ENCODE results near the gene SMIM11.

Gene SMIM11

DNA sequence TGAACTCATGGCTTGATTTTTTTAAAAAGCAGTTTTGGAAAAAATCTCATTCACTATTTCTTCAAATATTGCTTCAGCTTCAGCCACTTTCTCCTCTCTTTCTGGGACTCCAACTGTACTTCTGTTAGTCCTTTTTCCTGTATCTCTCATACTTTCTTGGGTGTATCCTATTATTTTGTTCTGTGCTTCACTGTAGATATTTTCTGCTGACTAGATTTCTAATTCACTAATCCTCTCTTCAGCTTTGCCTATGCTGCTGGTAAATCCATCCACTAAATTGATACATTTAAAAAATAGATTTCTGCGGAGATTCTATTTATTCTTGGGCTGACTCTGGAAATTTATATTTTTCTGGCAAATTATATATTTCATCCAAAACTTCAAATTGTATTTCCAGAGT is 16.4 kb upstream of the SMIM11 start:
- TF ChIP-seq, protein P1, sequence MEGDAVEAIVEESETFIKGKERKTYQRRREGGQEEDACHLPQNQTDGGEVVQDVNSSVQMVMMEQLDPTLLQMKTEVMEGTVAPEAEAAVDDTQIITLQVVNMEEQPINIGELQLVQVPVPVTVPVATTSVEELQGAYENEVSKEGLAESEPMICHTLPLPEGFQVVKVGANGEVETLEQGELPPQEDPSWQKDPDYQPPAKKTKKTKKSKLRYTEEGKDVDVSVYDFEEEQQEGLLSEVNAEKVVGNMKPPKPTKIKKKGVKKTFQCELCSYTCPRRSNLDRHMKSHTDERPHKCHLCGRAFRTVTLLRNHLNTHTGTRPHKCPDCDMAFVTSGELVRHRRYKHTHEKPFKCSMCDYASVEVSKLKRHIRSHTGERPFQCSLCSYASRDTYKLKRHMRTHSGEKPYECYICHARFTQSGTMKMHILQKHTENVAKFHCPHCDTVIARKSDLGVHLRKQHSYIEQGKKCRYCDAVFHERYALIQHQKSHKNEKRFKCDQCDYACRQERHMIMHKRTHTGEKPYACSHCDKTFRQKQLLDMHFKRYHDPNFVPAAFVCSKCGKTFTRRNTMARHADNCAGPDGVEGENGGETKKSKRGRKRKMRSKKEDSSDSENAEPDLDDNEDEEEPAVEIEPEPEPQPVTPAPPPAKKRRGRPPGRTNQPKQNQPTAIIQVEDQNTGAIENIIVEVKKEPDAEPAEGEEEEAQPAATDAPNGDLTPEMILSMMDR (IDR thresholded peaks at IDR 0.05) = no peak
- Histone ChIP-seq H3K9ac (no peak overlapping the region), H3K4me1 (no peaks in the 10 kb centered on the region), H3K9me3 (ENCODE audit: control insufficient read depth, low read length) (no peaks in the 10 kb centered on the region), H2AFZ (no peak overlapping the region), H3K4me2 (ENCODE audit: low read length) (no peak overlapping the region), H3K79me2 (no peaks in the 10 kb centered on the region), H3K27ac (no peak overlapping the region), H3K4me3 (ENCODE audit: low read depth, low read length) (no peak overlapping the region), H3K36me3 (ENCODE audit: control insufficient read depth, insufficient read depth, low read length) (no peaks in the 10 kb centered on the region), H3K27me3 (ENCODE audit: control insufficient read depth, insufficient read depth, low read length) (no peaks in the 10 kb centered on the region)

DNA sequence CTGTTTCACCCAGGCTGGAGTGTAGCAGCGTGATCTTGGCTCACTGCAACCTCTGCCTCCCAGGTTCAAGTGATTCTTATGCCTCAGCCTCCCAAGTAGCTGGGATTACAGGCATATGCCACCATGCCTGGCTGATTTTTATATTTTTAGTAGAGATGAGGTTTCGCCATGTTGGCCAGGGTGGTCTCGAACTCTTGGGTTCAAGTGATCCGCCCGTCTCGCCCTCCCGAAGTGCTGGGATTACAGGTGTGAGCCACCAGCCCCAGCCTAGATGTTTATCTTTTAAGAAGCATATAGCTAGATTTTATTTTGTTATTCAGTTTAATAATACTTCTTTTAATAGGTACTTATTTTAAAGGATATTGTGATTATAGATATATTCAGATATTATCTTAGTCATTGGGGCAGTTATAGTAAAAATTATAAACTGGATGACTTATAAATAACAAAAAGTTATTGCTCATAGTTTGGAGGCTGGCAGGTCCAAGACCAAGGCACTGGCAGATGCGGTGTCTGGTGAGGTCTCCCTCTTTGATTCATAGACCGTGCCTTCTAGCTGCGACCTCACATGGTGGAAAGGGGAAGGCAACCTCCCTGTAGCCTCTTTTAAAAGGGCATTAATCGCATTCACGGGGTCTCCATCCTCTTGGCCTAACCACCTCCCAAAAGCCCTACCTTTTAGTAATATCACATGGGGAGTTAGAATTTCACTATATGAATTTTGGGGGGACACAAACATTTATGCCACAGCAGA is 14.6 kb upstream of the SMIM11 start:
- Histone ChIP-seq H3K4me2 (ENCODE audit: low read length) (no peak overlapping the region), H2AFZ (no peak overlapping the region), H3K27ac (no peak overlapping the region), H3K9me3 (ENCODE audit: control insufficient read depth, low read length) (no peaks in the 10 kb centered on the region), H3K36me3 (ENCODE audit: control insufficient read depth, insufficient read depth, low read length) (no peaks in the 10 kb centered on the region), H3K4me3 (ENCODE audit: low read depth, low read length) (no peak overlapping the region), H3K9ac (no peak overlapping the region), H3K27me3 (ENCODE audit: control insufficient read depth, insufficient read depth, low read length) (no peaks in the 10 kb centered on the region), H3K79me2 (no peaks in the 10 kb centered on the region), H3K4me1 (no peaks in the 10 kb centered on the region)
- TF ChIP-seq, protein P1 (IDR thresholded peaks at IDR 0.05) = no peak

DNA sequence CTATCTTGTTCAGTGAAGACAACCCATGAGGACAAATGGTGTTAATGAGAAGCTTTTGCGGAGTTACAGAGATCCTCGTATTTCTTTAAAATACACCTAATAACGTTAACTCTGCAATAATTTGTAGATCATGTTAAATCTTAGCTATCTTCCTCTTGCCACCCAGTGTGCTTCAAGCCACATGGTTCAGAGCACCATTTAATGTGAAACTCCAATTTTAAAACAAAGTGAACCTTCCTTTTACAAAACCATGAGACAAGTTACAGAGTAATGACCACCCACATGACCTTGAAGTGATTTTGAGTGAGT is 13.2 kb upstream of the SMIM11 start:
- Histone ChIP-seq H3K9me3 (ENCODE audit: control insufficient read depth, low read length) (no peaks in the 10 kb centered on the region), H2AFZ (peak overlapping the region; percentile 66), H3K9ac (no peak overlapping the region), H3K79me2 (no peaks in the 10 kb centered on the region), H3K36me3 (ENCODE audit: control insufficient read depth, insufficient read depth, low read length) (no peaks in the 10 kb centered on the region), H3K4me1 (no peaks in the 10 kb centered on the region), H3K4me3 (ENCODE audit: low read depth, low read length) (no peak overlapping the region), H3K4me2 (ENCODE audit: low read length) (no peak overlapping the region), H3K27me3 (ENCODE audit: control insufficient read depth, insufficient read depth, low read length) (no peaks in the 10 kb centered on the region), H3K27ac (no peak overlapping the region)
- TF ChIP-seq, protein P1 (IDR thresholded peaks at IDR 0.05) = no peak

- H3K9ac ChIP-seq = no peak overlapping the region
- no peaks in the 10 kb centered on the region for H3K4me1 ChIP-seq
- H3K9me3 ChIP-seq (ENCODE audit: control insufficient read depth, low read length) = no peaks in the 10 kb centered on the region
- no peaks in the 10 kb centered on the region for H3K79me2 ChIP-seq
- TF ChIP-seq, protein P1 (IDR thresholded peaks at IDR 0.05) = no peak
- no peaks in the 10 kb centered on the region for H3K27me3 ChIP-seq (ENCODE audit: control insufficient read depth, insufficient read depth, low read length)
- no peak overlapping the region for H3K4me3 ChIP-seq (ENCODE audit: low read depth, low read length)
- no peak overlapping the region for H3K4me2 ChIP-seq (ENCODE audit: low read length)
- no peak overlapping the region for H2AFZ ChIP-seq
- no peak overlapping the region for H3K27ac ChIP-seq
- H3K36me3 ChIP-seq (ENCODE audit: control insufficient read depth, insufficient read depth, low read length) = no peaks in the 10 kb centered on the region
These were observed 12.6 kb upstream of the SMIM11 start for GRCh38 chr21:34362670-34363069.

- no peaks in the 10 kb centered on the region for H3K9me3 ChIP-seq (ENCODE audit: control insufficient read depth, low read length)
- H3K36me3 ChIP-seq (ENCODE audit: control insufficient read depth, insufficient read depth, low read length) = no peaks in the 10 kb centered on the region
- H3K27ac ChIP-seq = no peak within 1 kb of the TSS
- no peak within 1 kb of the TSS for H3K9ac ChIP-seq
- H3K4me2 ChIP-seq (ENCODE audit: low read length) = no peak within 1 kb of the TSS
- H3K27me3 ChIP-seq (ENCODE audit: control insufficient read depth, insufficient read depth, low read length) = no peaks in the 10 kb centered on the region
- H3K4me1 ChIP-seq = no peaks in the 10 kb centered on the region
- H3K79me2 ChIP-seq = no peaks in the 10 kb centered on the region
- TF ChIP-seq, protein P1 (IDR thresholded peaks at IDR 0.05) = no peak
- H2AFZ ChIP-seq = no peak within 1 kb of the TSS
- H3K4me3 ChIP-seq (ENCODE audit: low read depth, low read length) = no peak within 1 kb of the TSS
These were observed 11.6 kb upstream of the SMIM11 start, which contains the start of gene KCNE2 for GRCh38 chr21:34363733-34364132. Gene KCNE2 (plus strand): TSS chr21:34364006. CDS start chr21:34370479, 6,473 bp downstream.

All from parathyroid adenoma (tissue), 2 donors.